ENCODE measurements around the gene ASPHD2. TPM values are rescaled to one million over a fixed set of nuclear protein-coding genes. Genes with fewer than 3 reads are reported as not detected.

ASPHD2 gene
- total RNA-seq (2014; rRNA removed; shearing (Covaris generic)): 6.2 and 7.4 TPM in 2 replicates

DNA sequence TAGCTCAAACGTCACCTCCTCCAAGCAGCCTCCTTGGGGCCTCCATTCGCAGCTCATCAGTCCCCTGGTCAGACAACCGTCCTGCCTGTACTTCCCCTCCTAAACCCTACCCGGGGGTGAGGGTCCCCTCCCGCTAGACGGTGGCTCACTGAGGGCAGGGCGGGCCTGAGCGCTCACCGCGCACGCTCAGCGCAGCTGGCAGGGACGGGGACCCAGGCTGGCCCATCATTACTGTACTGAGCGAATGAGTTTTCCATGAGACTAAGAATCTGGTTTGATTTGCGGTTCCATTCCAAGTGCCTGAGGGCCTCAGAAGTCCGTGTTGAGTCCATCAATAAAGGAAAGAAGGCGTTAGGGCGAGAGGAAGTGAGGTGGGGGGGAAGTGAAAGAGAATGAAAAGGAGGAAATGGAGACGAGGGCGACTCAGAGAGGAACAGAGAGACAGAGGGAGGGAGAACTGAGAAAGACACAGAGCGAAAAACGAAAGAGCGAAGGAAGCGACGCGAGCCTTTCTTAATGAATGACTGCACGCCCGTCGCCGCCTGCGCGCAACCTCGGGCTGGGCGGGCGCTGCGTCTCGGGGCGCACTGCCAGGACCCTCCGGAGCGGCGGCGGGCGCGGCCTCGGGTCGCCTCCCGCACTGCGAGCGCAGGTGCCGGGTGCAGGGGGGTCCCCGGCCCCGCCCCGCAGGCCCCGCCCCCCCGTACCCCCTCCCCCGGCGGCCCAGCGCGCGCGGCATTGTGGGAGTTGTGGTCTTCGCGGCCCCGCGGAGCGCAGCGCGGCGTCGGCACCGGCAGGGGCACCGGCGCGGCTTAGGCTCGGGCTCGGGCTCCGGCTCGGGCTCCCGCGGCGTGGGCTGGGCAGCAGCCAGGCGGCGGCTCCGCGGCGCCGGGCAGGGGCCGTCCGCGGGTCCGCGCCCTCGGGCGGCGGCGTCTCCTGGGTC is at the start of gene ASPHD2:
TSS of gene ASPHD2 (plus strand) at position 746 of the 943 bp plus-strand sequence. CDS start 4,356 bp downstream, outside the sequence.
- Histone ChIP-seq H3K4me3 (ENCODE audit: insufficient read depth, low read depth, low read length) (peak within 1 kb of the TSS; percentile 78), H3K27me3 (ENCODE audit: control insufficient read depth, insufficient read depth, low read length) (peaks cover 9% of the 10 kb centered on the region; the same call in 1 of the 2 replicates), H3K36me3 (replicated peaks; ENCODE audit: control insufficient read depth, insufficient read depth, low read length) (no peaks in the 10 kb centered on the region)
- DNase-seq: peak; percentile 98

DNA sequence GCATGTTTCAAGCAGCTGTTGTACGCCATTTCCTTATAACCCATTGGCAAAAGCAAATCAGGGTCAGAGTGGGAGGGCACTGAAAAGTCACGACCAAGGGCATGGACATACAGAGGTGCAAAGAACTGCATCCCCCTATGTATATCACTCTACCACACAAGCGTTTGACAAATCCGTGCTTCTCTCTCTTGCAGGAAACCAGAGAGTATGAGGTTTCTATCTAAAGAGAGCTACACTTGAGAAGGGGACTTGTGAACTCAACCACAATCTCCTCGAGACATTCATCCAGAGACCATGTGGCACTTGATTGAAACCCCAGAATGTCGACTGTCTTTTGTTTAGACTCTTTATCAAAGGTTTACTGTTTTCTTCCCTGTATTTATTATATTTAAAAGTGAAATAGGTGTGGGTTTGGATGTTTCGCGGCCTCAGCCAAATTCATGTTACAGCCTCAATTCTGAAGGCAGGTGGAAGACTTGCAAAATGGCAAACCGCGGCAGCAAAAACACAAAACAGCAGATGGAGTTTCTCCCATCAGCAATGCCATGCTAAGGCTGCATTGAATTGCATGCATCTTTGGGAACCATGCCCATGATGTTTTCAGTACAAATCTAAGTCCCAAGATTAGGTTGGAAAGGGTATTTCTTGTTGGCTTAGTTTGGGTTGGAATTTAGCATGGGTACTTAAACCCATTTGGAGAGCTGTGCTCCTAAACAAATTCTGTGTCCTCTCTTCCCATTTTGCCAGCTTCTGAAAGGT is 48.8 kb upstream of the ASPHD2 start:
- H3K27me3 ChIP-seq (ENCODE audit: control insufficient read depth, insufficient read depth, low read length): no peaks in the 10 kb centered on the region
- DNase-seq: no peak
- H3K4me3 ChIP-seq (ENCODE audit: insufficient read depth, low read depth, low read length): no peak overlapping the region
- no peaks in the 10 kb centered on the region for H3K36me3 ChIP-seq (replicated peaks; ENCODE audit: control insufficient read depth, insufficient read depth, low read length)

- H3K36me3 ChIP-seq (replicated peaks; ENCODE audit: control insufficient read depth, insufficient read depth, low read length): no peaks in the 10 kb centered on the region
- no peak for DNase-seq
- no peaks in the 10 kb centered on the region for H3K27me3 ChIP-seq (ENCODE audit: control insufficient read depth, insufficient read depth, low read length)
- H3K4me3 ChIP-seq (ENCODE audit: insufficient read depth, low read depth, low read length): no peak overlapping the region
Observed at GRCh38 chr22:26382782-26383181, 46.3 kb upstream of the ASPHD2 start.

DNA sequence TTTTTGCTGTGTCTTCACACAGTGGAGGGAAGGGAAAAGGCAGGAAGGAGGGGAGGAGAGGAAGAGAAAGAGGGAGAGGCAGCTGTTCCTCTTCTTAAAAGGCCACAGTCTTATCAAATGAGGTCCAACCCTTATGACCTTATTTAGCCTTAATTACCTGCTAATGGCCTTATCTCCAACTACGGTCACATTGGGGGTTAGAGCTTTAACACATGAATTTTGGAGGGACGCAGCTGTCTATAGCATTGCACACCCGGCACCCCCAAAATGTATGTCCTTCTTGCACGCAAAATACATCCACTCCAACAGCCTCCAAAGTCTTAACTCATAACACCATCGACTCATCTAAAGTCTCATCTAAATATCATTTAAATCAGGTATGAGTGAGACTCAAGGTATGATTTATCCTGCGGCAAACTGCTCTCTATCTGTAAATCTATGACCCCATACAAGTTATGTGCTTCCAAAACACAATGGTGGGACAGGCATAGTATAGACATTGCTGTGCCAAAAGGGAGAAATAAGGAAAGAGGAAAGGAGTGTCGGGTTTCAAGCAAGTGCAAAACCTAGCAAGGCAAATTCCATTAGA is 45.0 kb upstream of the ASPHD2 start:
- DNase-seq: no peak
- H3K36me3 ChIP-seq (replicated peaks; ENCODE audit: control insufficient read depth, insufficient read depth, low read length): no peaks in the 10 kb centered on the region
- H3K4me3 ChIP-seq (ENCODE audit: insufficient read depth, low read depth, low read length): no peak overlapping the region
- H3K27me3 ChIP-seq (ENCODE audit: control insufficient read depth, insufficient read depth, low read length): no peaks in the 10 kb centered on the region

DNA sequence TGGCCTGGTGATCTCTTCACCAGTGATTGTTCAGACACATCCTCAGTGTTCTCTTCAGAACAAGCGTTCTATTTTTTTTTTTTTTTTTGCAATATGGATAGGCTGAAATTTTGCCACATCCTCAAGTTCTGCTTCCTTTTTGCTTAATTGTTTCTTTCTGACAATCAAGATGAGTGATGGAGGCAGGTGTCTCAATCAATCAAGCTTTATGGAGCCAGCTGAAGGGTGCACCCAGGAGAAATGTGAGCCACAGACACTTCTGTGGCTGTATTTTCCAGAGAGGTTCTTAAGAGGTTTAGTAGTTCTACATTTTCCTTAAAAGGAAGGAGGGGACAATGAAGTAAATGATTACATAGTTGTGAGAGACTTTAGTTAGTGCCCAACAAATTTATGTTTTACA is 43.9 kb upstream of the ASPHD2 start:
- Histone ChIP-seq H3K27me3 (ENCODE audit: control insufficient read depth, insufficient read depth, low read length) (no peaks in the 10 kb centered on the region), H3K36me3 (replicated peaks; ENCODE audit: control insufficient read depth, insufficient read depth, low read length) (no peaks in the 10 kb centered on the region), H3K4me3 (ENCODE audit: insufficient read depth, low read depth, low read length) (no peak overlapping the region)
- no peak for DNase-seq

- H3K36me3 ChIP-seq (replicated peaks; ENCODE audit: control insufficient read depth, insufficient read depth, low read length): no peaks in the 10 kb centered on the region
- H3K27me3 ChIP-seq (ENCODE audit: control insufficient read depth, insufficient read depth, low read length): no peaks in the 10 kb centered on the region
- no peak for DNase-seq
- H3K4me3 ChIP-seq (ENCODE audit: insufficient read depth, low read depth, low read length): no peak overlapping the region
Observed at GRCh38 chr22:26389125-26389524, 39.9 kb upstream of the ASPHD2 start.

- H3K27me3 ChIP-seq (ENCODE audit: control insufficient read depth, insufficient read depth, low read length): no peaks in the 10 kb centered on the region
- no peaks in the 10 kb centered on the region for H3K36me3 ChIP-seq (replicated peaks; ENCODE audit: control insufficient read depth, insufficient read depth, low read length)
- no peak for DNase-seq
- H3K4me3 ChIP-seq (ENCODE audit: insufficient read depth, low read depth, low read length): no peak overlapping the region
Observed at GRCh38 chr22:26391091-26391490, 38.0 kb upstream of the ASPHD2 start.

GRCh38 chr22:26391623-26392022 is 37.4 kb upstream of the ASPHD2 start:
- H3K36me3 ChIP-seq (replicated peaks; ENCODE audit: control insufficient read depth, insufficient read depth, low read length): no peaks in the 10 kb centered on the region
- no peak for DNase-seq
- no peak overlapping the region for H3K4me3 ChIP-seq (ENCODE audit: insufficient read depth, low read depth, low read length)
- H3K27me3 ChIP-seq (ENCODE audit: control insufficient read depth, insufficient read depth, low read length): no peaks in the 10 kb centered on the region

DNA sequence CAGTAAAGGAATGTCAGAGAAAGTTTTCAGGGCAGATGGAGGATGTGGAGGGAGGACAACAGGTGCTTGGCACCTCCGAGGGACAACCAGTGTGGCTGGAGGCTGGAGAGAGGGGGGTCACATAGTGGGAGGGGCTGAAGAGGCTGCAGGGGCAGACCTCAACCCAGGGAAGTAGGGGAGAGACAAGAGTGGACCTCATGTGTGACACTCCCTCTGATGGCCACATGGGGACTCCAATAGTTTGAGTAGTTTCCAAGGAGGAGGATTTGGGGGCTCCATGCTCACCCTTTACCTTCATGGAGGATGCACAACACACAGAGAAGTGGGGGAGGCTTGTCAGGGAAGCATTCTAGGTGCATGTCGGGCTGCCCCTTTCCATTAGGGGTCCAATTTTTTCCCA is 35.1 kb upstream of the ASPHD2 start:
- Histone ChIP-seq H3K36me3 (replicated peaks; ENCODE audit: control insufficient read depth, insufficient read depth, low read length) (no peaks in the 10 kb centered on the region), H3K4me3 (ENCODE audit: insufficient read depth, low read depth, low read length) (no peak overlapping the region), H3K27me3 (ENCODE audit: control insufficient read depth, insufficient read depth, low read length) (no peaks in the 10 kb centered on the region)
- DNase-seq: no peak

GRCh38 chr22:26394777-26395176 is 34.3 kb upstream of the ASPHD2 start:
- no peak overlapping the region for H3K4me3 ChIP-seq (ENCODE audit: insufficient read depth, low read depth, low read length)
- DNase-seq: no peak
- no peaks in the 10 kb centered on the region for H3K27me3 ChIP-seq (ENCODE audit: control insufficient read depth, insufficient read depth, low read length)
- no peaks in the 10 kb centered on the region for H3K36me3 ChIP-seq (replicated peaks; ENCODE audit: control insufficient read depth, insufficient read depth, low read length)

GRCh38 chr22:26395926-26396325 is 33.1 kb upstream of the ASPHD2 start:
- no peaks in the 10 kb centered on the region for H3K27me3 ChIP-seq (ENCODE audit: control insufficient read depth, insufficient read depth, low read length)
- DNase-seq: no peak
- H3K4me3 ChIP-seq (ENCODE audit: insufficient read depth, low read depth, low read length): no peak overlapping the region
- no peaks in the 10 kb centered on the region for H3K36me3 ChIP-seq (replicated peaks; ENCODE audit: control insufficient read depth, insufficient read depth, low read length)

GRCh38 chr22:26398741-26399153 is 30.3 kb upstream of the ASPHD2 start:
- no peaks in the 10 kb centered on the region for H3K27me3 ChIP-seq (ENCODE audit: control insufficient read depth, insufficient read depth, low read length)
- no peaks in the 10 kb centered on the region for H3K36me3 ChIP-seq (replicated peaks; ENCODE audit: control insufficient read depth, insufficient read depth, low read length)
- no peak overlapping the region for H3K4me3 ChIP-seq (ENCODE audit: insufficient read depth, low read depth, low read length)
- DNase-seq: peak; percentile 66

- no peak for DNase-seq
- H3K4me3 ChIP-seq (ENCODE audit: insufficient read depth, low read depth, low read length): no peak overlapping the region
- H3K27me3 ChIP-seq (ENCODE audit: control insufficient read depth, insufficient read depth, low read length): no peaks in the 10 kb centered on the region
- no peaks in the 10 kb centered on the region for H3K36me3 ChIP-seq (replicated peaks; ENCODE audit: control insufficient read depth, insufficient read depth, low read length)
Observed at GRCh38 chr22:26399289-26399688, 29.8 kb upstream of the ASPHD2 start.

GRCh38 chr22:26401726-26402125 is 27.3 kb upstream of the ASPHD2 start:
- no peaks in the 10 kb centered on the region for H3K27me3 ChIP-seq (ENCODE audit: control insufficient read depth, insufficient read depth, low read length)
- no peaks in the 10 kb centered on the region for H3K36me3 ChIP-seq (replicated peaks; ENCODE audit: control insufficient read depth, insufficient read depth, low read length)
- DNase-seq: no peak
- no peak overlapping the region for H3K4me3 ChIP-seq (ENCODE audit: insufficient read depth, low read depth, low read length)
